Measurements from ENCODE around the gene BCL2L1. TPM values are rescaled to one million over a fixed set of nuclear protein-coding genes. Genes with fewer than 3 reads are reported as not detected.

Gene BCL2L1
- total RNA-seq, 1 experiment from 2014 or later = 277 TPM

- H3K4me2 ChIP-seq (ENCODE audit: low read length) = no peak overlapping the region
- H3K4me1 ChIP-seq (ENCODE audit: insufficient read depth, low read length) = peaks cover 73% of the 10 kb centered on the region
- CTCF ChIA-PET = no interaction called here
- H3K27me3 ChIP-seq (ENCODE audit: low read length) = no peaks in the 10 kb centered on the region
- no peaks in the 10 kb centered on the region for H3K9me2 ChIP-seq (replicated peaks; ENCODE audit: low read length)
- H3K9me3 ChIP-seq (ENCODE audit: low read length) = no peaks in the 10 kb centered on the region
- peak overlapping the region; percentile 62 for H3K27ac ChIP-seq (ENCODE audit: low read length)
- DNase-seq (no peak), ATAC-seq (no peak)
- H3F3A ChIP-seq (ENCODE audit: low read length, unreplicated experiment) = peaks cover 9% of the 10 kb centered on the region
- no peak overlapping the region for H3K9ac ChIP-seq (ENCODE audit: low read length)
- peaks cover 97% of the 10 kb centered on the region for H3K79me2 ChIP-seq (ENCODE audit: low read length)
- no peak overlapping the region for H2AFZ ChIP-seq (ENCODE audit: low read length)
- intact Hi-C loops (cut with micrococcal nuclease) = loop anchor here (5.0 kb wide), 1 partner anchor 38 kb away; no protein-coding TSS in a partner anchor
- peaks cover 39% of the 10 kb centered on the region for H3K36me3 ChIP-seq (ENCODE audit: low read depth, low read length)
- no TSS peak for BruUV-seq (replicated peaks)
- no peaks in the 10 kb centered on the region for H4K20me1 ChIP-seq (ENCODE audit: low read length)
- POLR2A ChIA-PET (ENCODE audit: unreplicated experiment) = no interaction called here
- H3K4me3 ChIP-seq (ENCODE audit: low read length) = no peak overlapping the region
- TF ChIP-seq CTCF (conservative IDR thresholded peaks at IDR 0.05; ENCODE audit: low read depth, low read length) (no peak), EZH2 (IDR thresholded peaks at IDR 0.05; ENCODE audit: low read length, unreplicated experiment) (no peak), EZH2phosphoT487 (IDR thresholded peaks at IDR 0.05; ENCODE audit: borderline replicate concordance, low read length) (no peak)
These were observed 21.9 kb downstream of the BCL2L1 start for GRCh38 chr20:31700747-31701146.

GRCh38 chr20:31699801-31700728, 22.6 kb downstream of the BCL2L1 start:
- ChIA-PET POLR2A (ENCODE audit: unreplicated experiment) (interaction anchor here (1.0 to 2.0 kb wide), 3 partner anchors 13 to 38 kb away, joined by 6 to 11 read pairs (median 8); partner anchors contain the start of gene BCL2L1), CTCF (interaction anchor here (1.1 kb wide), 1 partner anchor 24 kb away, joined by 3 read pairs; no protein-coding TSS in a partner anchor)
- Histone ChIP-seq H3K79me2 (ENCODE audit: low read length) (peaks cover 97% of the 10 kb centered on the region), H3K27me3 (ENCODE audit: low read length) (no peaks in the 10 kb centered on the region), H3K4me2 (ENCODE audit: low read length) (peak overlapping the region; percentile 1; the same call in 1 of the 2 replicates), H3K27ac (ENCODE audit: low read length) (peak overlapping the region; percentile 62), H3F3A (ENCODE audit: low read length, unreplicated experiment) (peaks cover 4% of the 10 kb centered on the region), H4K20me1 (ENCODE audit: low read length) (no peaks in the 10 kb centered on the region), H3K4me1 (ENCODE audit: insufficient read depth, low read length) (peaks cover 73% of the 10 kb centered on the region), H3K4me3 (ENCODE audit: low read length) (no peak overlapping the region), H3K36me3 (ENCODE audit: low read depth, low read length) (peaks cover 44% of the 10 kb centered on the region), H3K9ac (ENCODE audit: low read length) (no peak overlapping the region), H3K9me2 (replicated peaks; ENCODE audit: low read length) (no peaks in the 10 kb centered on the region), H3K9me3 (ENCODE audit: low read length) (no peaks in the 10 kb centered on the region), H2AFZ (ENCODE audit: low read length) (no peak overlapping the region)
- ATAC-seq = no peak
- TF ChIP-seq CTCF (conservative IDR thresholded peaks at IDR 0.05; ENCODE audit: low read depth, low read length) (no peak), EZH2phosphoT487 (IDR thresholded peaks at IDR 0.05; ENCODE audit: borderline replicate concordance, low read length) (no peak)
- intact Hi-C loops (cut with micrococcal nuclease) = loop anchor here (5.0 kb wide), 1 partner anchor 38 kb away; no protein-coding TSS in a partner anchor
- BruUV-seq (replicated peaks) = no TSS peak
- no peak for DNase-seq

Measured in PC-3 (cell line).